Measurements from ENCODE around the gene DGKH.
A peak's percentile ranks its signal among the peaks of the same experiment; 100 is the strongest.

Gene DGKH

GRCh38 chr13:42048342-42048683 is at the start of gene DGKH:
TSS of gene DGKH (plus strand) at chr13:42048648. CDS start at chr13:42048774, 126 bp downstream.
- no peak for DNase-seq (ENCODE audit: low spot score)

DNA sequence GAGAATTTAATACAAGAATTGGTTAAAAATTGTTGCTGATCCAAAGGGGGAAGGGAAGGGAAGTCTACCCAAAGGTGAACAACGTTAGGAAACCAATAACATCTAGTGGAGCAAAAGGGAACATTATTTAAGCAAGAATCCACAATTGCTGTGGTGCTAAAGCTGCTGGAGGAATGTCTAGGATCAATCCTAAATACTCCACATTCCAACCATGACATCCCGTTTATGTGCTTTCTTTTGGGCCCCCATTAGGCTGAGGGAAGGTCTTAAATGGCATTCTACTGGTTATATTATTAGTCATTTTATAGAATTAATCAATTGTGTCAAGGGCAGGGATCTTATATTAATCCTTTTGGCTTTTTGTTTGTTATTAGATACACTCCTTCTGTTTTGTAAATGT is 47.6 kb upstream of the DGKH start:
- DNase-seq (ENCODE audit: low spot score), result no peak

- no peak for DNase-seq (ENCODE audit: low spot score)
Measured at GRCh38 chr13:42001580-42001979, 46.9 kb upstream of the DGKH start.

- DNase-seq (ENCODE audit: low spot score), result no peak
Measured at GRCh38 chr13:42002066-42002465, 46.4 kb upstream of the DGKH start.

DNA sequence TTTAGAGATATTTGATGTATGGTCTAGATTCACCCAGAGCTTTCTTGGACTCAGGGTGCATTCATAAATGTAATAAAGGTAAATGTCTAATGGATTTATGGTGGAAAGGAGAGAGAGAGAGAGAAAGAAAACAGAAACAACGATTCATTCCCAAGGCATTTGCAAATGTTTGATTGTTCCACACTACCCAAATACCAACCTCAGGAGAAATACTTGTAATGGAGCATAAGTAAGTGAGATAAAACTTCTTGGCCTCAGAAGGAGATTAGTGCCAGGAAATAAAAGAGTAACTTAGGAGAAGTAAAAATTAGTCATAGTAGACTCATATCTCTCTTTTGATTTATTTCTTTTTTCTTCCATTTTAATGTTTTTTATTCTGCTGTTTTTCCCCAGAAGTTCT is 40.6 kb upstream of the DGKH start:
- no peak for DNase-seq (ENCODE audit: low spot score)

GRCh38 chr13:42009057-42009456 is 39.4 kb upstream of the DGKH start:
- DNase-seq (ENCODE audit: low spot score), result no peak

GRCh38 chr13:42011601-42012350 is 36.7 kb upstream of the DGKH start:
- peak; percentile 51 for DNase-seq (ENCODE audit: low spot score)

DNA sequence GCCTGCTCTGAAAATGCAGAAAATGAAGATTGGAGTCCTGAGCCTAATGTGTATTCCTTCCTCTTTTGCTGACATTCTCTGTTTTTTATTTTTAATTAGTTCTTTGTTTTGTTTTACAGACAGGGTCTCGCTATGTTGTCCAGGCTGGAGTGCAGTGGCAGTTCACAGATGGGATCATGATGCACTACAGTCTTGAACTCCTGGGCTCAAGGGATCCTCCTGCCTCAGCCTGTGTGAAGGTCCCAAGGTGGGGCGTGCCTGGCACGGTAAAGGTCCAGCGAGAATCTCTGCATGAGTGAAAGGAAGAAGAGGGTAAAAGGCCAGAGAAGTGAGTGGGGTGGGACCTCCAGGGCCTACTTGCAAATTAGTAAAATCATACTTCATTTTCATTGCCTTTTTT is 34.3 kb upstream of the DGKH start:
- DNase-seq (ENCODE audit: low spot score), result no peak

DNA sequence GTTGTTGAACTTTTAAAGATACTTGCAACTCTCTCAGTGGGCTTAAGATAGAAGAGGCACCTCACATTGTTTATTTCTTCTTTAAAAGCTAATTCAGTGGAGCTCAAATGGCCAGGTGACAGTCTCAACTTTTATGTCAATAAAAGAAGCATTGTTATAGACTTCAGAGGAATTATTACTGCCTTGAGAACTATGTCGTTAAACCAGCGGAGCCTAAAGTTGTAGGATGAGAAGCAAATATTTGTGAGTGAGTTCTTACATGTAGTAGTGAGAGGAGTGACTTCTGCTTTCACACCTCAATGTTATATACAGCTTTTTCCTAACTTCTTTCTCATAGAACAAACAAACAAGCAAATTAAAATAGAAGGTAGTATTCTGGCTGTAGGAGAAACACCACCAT is 31.2 kb upstream of the DGKH start:
- DNase-seq (ENCODE audit: low spot score), result no peak

GRCh38 chr13:42021851-42022250 is 26.6 kb upstream of the DGKH start:
- DNase-seq (ENCODE audit: low spot score), result no peak

DNA sequence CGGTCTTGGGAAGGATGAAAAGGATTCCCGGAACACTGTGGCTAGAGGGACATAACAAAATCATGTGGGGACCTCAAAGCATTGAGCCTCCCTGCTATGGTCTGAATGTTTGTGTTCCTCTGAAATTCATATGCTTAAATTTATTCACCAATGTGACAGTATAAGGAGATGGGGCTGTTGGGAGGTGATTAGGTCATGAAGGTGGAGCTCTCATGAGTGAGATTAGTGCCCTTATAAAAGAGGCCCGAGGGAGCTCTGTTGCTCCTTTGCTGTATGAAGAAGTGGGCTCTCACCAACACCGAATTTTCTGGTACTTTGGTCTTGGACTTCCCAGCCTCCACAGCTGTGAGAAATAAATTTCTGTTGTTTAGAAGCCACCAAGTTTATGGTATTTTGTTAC is 26.1 kb upstream of the DGKH start:
- DNase-seq (ENCODE audit: low spot score), result no peak

DNA sequence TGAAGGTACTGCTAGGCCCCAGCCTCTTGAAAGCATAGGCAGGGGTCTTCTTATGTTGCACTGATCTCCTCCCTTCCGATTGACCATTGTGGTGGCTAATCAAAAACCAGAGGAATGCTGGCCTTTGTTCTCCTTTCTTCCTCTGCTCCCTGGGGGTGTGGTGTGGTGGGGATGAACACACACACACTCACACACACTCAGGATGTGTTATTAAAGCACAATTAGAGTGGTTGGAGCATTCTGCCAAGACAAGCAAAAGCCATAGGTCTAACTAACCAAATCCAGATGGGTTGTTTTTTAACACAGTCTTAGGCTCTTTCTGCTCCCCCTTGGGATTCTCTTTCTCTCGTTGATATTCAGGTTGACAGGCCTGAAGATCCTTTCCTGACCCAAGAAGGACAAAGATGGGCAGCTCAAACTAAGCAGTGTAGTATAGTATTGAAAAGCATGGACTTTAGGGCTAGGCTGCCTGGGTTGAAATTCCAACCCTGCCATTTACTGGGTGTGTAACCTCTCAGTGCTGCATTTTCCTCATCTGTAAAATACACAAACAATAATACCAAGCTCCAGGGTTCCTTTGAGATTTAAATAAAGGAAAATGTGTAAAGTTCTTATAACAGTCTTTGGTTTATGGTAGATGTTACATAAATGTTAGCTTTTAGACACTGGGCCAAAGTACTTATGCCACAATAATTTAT is 25.5 kb upstream of the DGKH start:
- DNase-seq (ENCODE audit: low spot score), result no peak

GRCh38 chr13:42027286-42027685 is 21.2 kb upstream of the DGKH start:
- no peak for DNase-seq (ENCODE audit: low spot score)

DNA sequence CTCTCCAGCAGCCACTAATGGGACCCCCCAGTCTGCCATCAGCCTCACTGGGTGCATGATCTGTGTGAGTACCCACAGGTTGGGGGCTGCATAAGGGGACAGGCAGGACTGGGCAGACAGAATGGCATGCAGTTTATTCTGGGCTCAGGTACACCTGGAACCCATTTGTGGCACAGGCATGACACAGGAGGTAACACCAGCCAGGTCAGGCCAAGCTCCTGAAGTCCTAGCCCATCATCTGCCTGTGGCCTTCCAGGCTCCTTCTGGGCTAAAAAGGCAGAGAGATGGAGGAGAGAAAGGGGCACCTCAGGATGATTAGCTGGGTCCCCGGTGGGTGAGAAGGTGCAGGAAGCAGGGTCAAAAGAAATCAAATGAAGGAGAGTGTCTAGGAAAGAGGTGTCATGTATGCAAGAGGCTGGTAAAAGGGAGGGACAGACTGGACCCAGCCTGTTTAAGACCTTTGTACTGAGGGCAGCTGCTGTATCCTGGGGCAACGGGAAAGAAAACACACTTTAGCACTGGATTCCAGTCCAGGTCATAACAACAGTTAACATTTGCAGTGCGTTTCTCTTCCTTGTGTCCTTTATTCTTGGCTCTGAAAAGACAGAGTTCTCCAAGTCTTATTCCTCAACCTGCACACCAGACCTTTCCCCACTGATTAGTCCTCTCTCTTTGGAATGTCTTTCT is 20.2 kb upstream of the DGKH start:
- no peak for DNase-seq (ENCODE audit: low spot score)

- no peak for DNase-seq (ENCODE audit: low spot score)
Measured at GRCh38 chr13:42035905-42036521, 12.4 kb upstream of the DGKH start.

DNA sequence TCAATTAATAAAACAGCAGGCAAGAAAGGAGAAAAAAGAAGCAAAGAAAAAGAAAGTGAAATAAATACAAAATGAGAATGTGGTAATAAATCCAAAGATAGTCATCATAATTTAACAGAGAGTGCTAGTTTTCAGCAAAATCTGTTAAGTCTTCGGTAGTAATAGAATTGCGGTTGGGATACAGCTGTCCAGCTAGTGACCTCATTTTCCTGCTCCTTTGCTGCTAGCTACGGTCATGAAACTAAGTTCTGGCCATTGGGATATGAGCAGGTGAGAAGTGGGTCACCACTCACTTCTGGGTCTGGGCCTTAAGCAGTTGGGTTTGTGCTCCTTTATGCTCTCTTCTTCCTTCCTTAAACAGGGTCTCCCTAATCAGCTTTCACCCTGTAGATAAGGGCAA is 11.7 kb upstream of the DGKH start:
- DNase-seq (ENCODE audit: low spot score), result no peak

- no peak for DNase-seq (ENCODE audit: low spot score)
Measured at GRCh38 chr13:42038661-42039456, 9.6 kb upstream of the DGKH start.

DNA sequence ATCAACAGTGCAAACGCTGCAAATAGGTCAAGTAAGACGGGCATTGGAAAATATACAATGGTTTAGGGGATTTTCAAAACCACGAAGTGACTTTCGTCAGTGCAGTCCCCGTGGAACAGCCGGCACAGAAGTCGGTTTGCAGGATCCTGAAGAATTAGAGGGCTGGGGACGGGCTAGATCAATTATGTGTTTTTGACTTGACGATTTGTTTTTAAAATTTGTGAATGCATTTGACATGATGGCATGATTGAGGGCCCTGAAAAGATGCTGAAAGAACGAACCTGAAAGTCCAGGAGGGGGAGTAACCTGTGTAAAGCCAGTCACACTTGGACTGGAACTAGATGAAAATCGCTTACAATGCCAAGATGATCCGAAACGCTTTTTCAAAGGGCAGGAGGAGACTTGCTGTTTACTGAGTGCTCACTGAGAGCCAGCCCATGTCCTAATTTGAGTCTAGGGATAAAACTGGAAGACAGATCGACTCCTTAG is 8.9 kb upstream of the DGKH start:
- no peak for DNase-seq (ENCODE audit: low spot score)

DNA sequence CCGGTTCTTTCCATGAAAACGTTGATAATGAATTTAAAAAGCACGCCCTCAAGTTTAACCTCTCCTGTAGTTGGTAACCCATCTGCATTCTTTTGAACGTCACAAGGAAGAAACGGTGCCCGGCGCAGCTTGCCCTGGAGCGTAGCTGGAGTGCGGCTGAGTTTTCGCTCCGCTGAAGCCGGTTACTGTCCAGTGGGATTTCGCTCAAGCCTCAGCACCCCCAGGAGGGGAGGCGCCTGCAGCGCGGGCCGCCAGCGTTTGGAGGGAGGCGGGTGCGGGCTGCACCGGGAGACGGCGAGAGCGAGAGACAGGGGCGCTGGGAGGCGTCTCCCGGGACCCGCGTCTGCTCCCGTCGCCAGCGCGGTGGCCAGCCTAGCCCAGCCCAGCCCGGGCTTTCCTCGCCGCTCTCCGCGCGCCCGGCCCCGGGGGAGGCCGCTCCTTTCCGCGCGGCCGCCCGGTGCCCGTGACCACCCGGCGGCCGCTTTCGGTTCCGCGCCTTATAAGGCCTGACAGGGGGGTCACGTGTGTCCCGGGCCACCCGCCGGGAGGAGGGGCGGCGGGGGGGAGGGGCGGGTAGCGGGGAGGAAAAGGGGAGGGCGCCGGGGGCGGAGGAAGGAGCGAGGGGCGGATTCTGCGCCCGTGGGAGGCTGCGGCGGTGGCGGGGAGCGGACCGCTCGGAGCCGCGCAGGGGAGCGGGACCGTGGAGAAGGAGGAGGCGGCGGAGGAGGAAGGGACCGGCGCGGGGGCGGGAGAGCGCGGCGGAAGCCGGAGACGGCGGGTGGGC is 8.3 kb upstream of the DGKH start:
- peak; percentile 90 for DNase-seq (ENCODE audit: low spot score)

DNA sequence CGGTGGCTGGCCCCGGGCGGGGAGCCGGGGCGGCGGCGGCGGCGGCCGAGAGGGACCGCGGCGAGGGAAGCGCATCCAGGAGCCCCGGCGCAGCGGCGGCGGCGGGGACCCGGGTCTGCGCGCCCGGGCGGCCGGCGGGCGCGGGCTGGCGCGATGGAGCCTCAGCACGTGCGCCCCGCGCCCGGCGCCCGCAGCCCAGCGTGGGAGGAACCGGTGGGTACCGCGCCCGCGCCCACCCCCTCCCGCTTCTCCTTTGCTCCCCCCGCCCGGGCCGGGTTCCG is 7.8 kb upstream of the DGKH start:
- no peak for DNase-seq (ENCODE audit: low spot score)

DNA sequence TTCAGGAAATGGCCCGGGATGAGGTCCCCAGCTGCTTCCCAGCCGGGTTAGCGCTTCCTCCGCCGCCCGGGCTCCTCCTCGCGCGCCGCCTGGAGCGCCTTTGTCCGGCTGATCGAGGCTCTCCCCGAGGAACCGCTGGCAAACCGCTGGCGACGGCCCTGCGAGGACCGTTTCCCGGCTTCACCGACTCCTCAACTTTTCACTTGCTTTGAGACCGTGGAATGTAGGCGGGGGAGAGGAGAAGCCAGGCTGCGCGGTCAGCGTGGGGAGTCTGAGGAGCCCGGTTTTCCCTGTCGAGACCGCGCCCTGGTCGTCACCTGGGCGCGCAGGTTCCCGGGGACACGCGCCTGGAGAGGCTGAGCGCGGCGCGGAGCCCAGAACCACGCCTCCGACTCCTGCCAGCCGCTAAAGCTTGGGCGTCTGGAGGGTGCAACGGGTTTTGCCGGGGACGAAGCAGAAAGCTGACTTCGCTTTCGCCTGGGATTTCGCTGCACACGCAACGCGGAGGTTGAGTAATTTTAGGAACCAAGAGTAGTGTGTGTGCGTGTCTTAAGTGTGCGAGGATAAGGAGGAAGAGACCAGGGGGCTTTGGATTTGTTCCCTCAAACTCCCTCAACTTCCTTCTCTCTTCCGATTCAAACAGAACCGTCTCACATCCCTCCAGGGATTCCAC is 7.3 kb upstream of the DGKH start:
- peak; percentile 60 for DNase-seq (ENCODE audit: low spot score)

All from iPS-NIHi11 (cell line).